Tibial nerve (tissue), 4 donors: ENCODE measurements around the gene DENND2C. TPM values are rescaled to one million over a fixed set of nuclear protein-coding genes. Genes with fewer than 3 reads are reported as not detected.

Experiments
- DNase-seq, 2 donors: peaks; one replicate each; pipeline ENCODE4 v3.0.0-alpha.2; 2019; ENCODE audit warnings: low spot score in 2 of 2
- H3K27ac ChIP-seq, 4 donors: fragments of 200-600 bp; sonication (generic) in 3 of 4; one replicate each; pipeline ENCODE4 v1.5.1; 2017 to 2019; ENCODE audit warnings: mild to moderate bottlenecking in 1 of 4
- H3K27me3 ChIP-seq, 2 donors: fragments of 200-600 bp; sonication (generic) in 1 of 2; one replicate each; pipeline versions ENCODE4 v1.5.1 to v1.6.0; 2017 to 2019
- H3K36me3 ChIP-seq, 3 donors: fragments of 200-600 bp; sonication (generic); one replicate each; pipeline ENCODE4 v1.5.1; 2018 to 2019
- H3K4me1 ChIP-seq, 4 donors: fragments of 200-600 bp; sonication (generic) in 3 of 4; one replicate each; pipeline ENCODE4 v1.5.1; 2017 to 2019
- H3K4me3 ChIP-seq, 4 donors: fragments of 200-600 bp; sonication (generic) in 3 of 4; one replicate each; pipeline ENCODE4 v1.5.1; 2017 to 2019; ENCODE audit warnings: mild to moderate bottlenecking in 1 of 4, moderate library complexity in 1 of 4
- H3K9me3 ChIP-seq, 4 donors: fragments of 200-600 bp; sonication (generic) in 3 of 4; one replicate each; pipeline ENCODE4 v1.5.1; 2017 to 2019
- CTCF ChIP-seq, 5 experiments: fragments of 200-600 bp in 3 of 5; fragments of 450-650 bp in 2 of 5; sonication (generic) in 3 of 5; IDR thresholded peaks; one replicate each; pipeline ENCODE4 v1.5.1; 2016 to 2019; ENCODE audit warnings: antibody characterized with exemption in 5 of 5, mild to moderate bottlenecking in 3 of 5, moderate library complexity in 2 of 5
- EP300 ChIP-seq, 2 donors: sonication (generic); formaldehyde crosslinking; IDR thresholded peaks; one replicate each; pipeline ENCODE4 v1.6.1; 2017; ENCODE audit warnings: antibody characterized with exemption in 2 of 2, mild to moderate bottlenecking in 1 of 2
- POLR2A ChIP-seq, 2 donors: fragments of 450-650 bp; IDR thresholded peaks; one replicate each; pipeline ENCODE4 v1.6.1; 2017; ENCODE audit warnings: antibody characterized with exemption in 2 of 2, mild to moderate bottlenecking in 2 of 2, moderate library complexity in 2 of 2
- WGBS, 2 donors: methylation state at CpG; one replicate each; pipeline ENCODE4 v1.1.5; 2018; 5-methylcytosine and 5-hydroxymethylcytosine counted together
- total RNA-seq, 4 donors: library from RNA; depleted of rRNA; stranded (reverse); fragments of >200 nt; gene quantifications; one replicate each; pipeline ENCODE4 v1.1.0, GENCODE V29; 2016

DENND2C gene
- total RNA-seq, 4 donors from 2014 or later, result 2.4 to 4.5 (median 3.3) TPM

GRCh38 chr1:114692947-114693346 is 23.1 kb upstream of the DENND2C start:
- no peaks in the 10 kb centered on the region for H3K9me3 ChIP-seq
- no peaks in the 10 kb centered on the region for H3K4me1 ChIP-seq
- 90 to 93% methylated on average over 3 of the region's 3 CpGs for WGBS, 2 donors
- TF ChIP-seq POLR2A (IDR thresholded peaks at IDR 0.05) (no peak), CTCF (IDR thresholded peaks at IDR 0.05) (no peak), EP300 (IDR thresholded peaks at IDR 0.05) (no peak)
- no peak overlapping the region for H3K27ac ChIP-seq
- DNase-seq, result no peak
- H3K27me3 ChIP-seq, result peaks cover 0 to 3% of the 10 kb centered on the region in 2 donors
- H3K36me3 ChIP-seq, result no peaks in the 10 kb centered on the region
- H3K4me3 ChIP-seq, result no peak overlapping the region

GRCh38 chr1:114691061-114691460 is 21.2 kb upstream of the DENND2C start:
- no peak overlapping the region for H3K4me3 ChIP-seq
- no peak for TF ChIP-seq CTCF (IDR thresholded peaks at IDR 0.05)
- TF ChIP-seq POLR2A (IDR thresholded peaks at IDR 0.05), result no peak
- H3K4me1 ChIP-seq, result no peaks in the 10 kb centered on the region
- no peaks in the 10 kb centered on the region for H3K9me3 ChIP-seq
- no peak overlapping the region for H3K27ac ChIP-seq
- 78 to 84% methylated on average over 2 of the region's 2 CpGs for WGBS, 2 donors
- H3K27me3 ChIP-seq, result peaks cover 0 to 3% of the 10 kb centered on the region in 2 donors
- H3K36me3 ChIP-seq, result no peaks in the 10 kb centered on the region
- DNase-seq, result no peak

GRCh38 chr1:114690148-114690547 is 20.3 kb upstream of the DENND2C start:
- Histone ChIP-seq H3K4me3 (no peak overlapping the region), H3K9me3 (no peaks in the 10 kb centered on the region), H3K27me3 (peaks cover 0 to 5% of the 10 kb centered on the region in 2 donors), H3K27ac (no peak overlapping the region), H3K36me3 (no peaks in the 10 kb centered on the region), H3K4me1 (no peaks in the 10 kb centered on the region)
- DNase-seq, result no peak
- no peak for TF ChIP-seq POLR2A (IDR thresholded peaks at IDR 0.05)
- 73 to 83% methylated on average over 1 of the region's 1 CpG for WGBS, 2 donors

- DNase-seq, result no peak
- Histone ChIP-seq H3K4me1 (no peaks in the 10 kb centered on the region), H3K36me3 (no peaks in the 10 kb centered on the region), H3K27ac (no peak overlapping the region), H3K27me3 (peaks cover 0 to 4% of the 10 kb centered on the region in 2 donors), H3K4me3 (no peak overlapping the region), H3K9me3 (no peaks in the 10 kb centered on the region)
- 83 to 88% methylated on average over 4 of the region's 4 CpGs for WGBS, 2 donors
- TF ChIP-seq CTCF (IDR thresholded peaks at IDR 0.05) (no peak), POLR2A (IDR thresholded peaks at IDR 0.05) (no peak), EP300 (IDR thresholded peaks at IDR 0.05) (no peak)
Measured at GRCh38 chr1:114688526-114688925, 18.7 kb upstream of the DENND2C start.

- DNase-seq, result no peak
- Histone ChIP-seq H3K4me1 (no peaks in the 10 kb centered on the region), H3K4me3 (no peak overlapping the region), H3K27me3 (peaks cover 0 to 9% of the 10 kb centered on the region in 2 donors), H3K36me3 (no peaks in the 10 kb centered on the region), H3K9me3 (no peaks in the 10 kb centered on the region), H3K27ac (no peak overlapping the region)
- no peak for TF ChIP-seq CTCF (IDR thresholded peaks at IDR 0.05)
- TF ChIP-seq EP300 (IDR thresholded peaks at IDR 0.05), result no peak
- TF ChIP-seq POLR2A (IDR thresholded peaks at IDR 0.05), result no peak
- WGBS, 2 donors, result 78 to 79% methylated on average over 5 of the region's 5 CpGs
Measured at GRCh38 chr1:114685851-114686250, 16.0 kb upstream of the DENND2C start.

GRCh38 chr1:114677691-114678090 is 7.8 kb upstream of the DENND2C start:
- 84 to 88% methylated on average over 5 of the region's 5 CpGs for WGBS, 2 donors

More at GRCh38 chr1:114677691-114678090, 7.8 kb upstream of the DENND2C start:
- Histone ChIP-seq H3K36me3 (no peaks in the 10 kb centered on the region), H3K4me3 (no peak overlapping the region), H3K27me3 (peaks cover 0 to under 1% of the 10 kb centered on the region in 2 donors), H3K27ac (no peak overlapping the region), H3K9me3 (no peaks in the 10 kb centered on the region), H3K4me1 (no peaks in the 10 kb centered on the region)
- TF ChIP-seq EP300 (IDR thresholded peaks at IDR 0.05), result no peak
- no peak for DNase-seq
